GM19035 (cell line): ENCODE measurements around the gene DACT2.
"Not testable (repeated sequence)": the region's sequence is repeated elsewhere in the genome, so short reads cannot be mapped to it uniquely, and the experiment has no call there.

ENCODE experiments used
- ATAC-seq: cut with Tn5 transposase; IDR thresholded peaks from one replicate; pipeline ENCODE4 v1.9.1; 2021; ENCODE audit not compliant: unreplicated experiment

The DACT2 gene

DNA sequence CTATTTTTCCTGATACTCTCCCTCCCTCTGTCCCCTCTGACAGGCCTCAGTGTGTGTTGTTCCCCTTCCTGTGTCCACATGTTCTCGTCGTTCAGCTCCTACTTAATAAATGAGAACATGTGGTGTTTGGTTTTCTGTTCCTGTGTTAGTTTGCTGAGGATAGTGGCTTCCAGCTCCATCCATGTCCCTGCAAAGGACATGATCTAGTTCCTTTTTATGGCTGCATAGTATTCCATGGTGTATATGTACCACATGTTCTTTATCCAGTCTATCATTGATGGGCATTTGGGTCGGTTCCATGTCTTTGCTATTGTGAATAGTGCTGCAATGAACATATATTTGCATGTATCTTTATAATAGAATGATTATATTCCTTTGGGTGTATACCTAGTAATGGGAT lies 51.8 kb downstream of the DACT2 start:
- not testable (repeated sequence) for ATAC-seq

DNA sequence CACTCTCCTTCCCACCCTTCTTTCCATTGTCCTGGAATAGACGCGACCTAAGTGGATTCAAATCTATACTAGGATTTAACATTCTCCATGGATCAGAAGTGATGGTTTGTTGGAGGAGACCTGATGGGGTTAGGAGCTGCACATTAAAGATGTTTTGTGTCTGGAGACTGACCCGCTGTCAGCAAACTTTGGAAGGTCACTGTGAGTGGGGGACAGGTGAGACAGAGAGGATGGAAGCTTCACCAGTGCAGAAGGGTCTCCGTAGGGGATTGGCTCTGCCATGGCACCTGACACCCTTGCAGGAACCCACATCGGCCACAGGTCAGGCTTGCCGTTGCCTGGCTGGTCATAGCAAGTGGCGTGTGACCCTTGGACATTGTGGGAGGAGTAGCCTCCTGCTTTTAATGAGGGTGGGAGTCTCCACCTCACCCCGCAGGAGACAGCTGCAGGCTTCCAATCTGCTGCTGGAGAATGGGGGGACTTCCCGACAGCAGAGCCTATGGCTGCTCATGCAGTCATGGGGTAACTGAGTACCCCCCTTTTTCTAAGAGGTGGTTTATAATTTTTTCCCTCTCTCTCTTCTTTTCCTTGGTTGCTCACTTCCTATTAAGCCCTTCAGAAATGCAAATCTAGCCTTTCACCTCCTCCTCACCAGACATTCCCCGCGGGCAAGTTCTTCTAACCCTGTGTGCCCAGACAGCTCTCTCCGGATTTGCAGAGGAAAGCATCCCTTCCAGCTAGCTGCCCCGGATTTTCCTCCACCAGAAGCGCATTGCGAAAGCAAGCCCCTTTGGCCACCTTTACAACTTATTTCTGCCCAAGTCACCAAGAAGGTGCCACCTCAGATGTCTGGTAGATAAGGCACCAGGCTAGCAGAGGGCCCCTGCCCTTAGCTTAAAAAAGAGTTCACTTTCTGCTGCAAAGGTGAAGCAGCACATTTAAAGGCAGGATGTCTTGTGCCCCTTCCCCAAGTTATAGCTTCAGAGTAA lies 53.5 kb downstream of the DACT2 start:
- no peak for ATAC-seq

DNA sequence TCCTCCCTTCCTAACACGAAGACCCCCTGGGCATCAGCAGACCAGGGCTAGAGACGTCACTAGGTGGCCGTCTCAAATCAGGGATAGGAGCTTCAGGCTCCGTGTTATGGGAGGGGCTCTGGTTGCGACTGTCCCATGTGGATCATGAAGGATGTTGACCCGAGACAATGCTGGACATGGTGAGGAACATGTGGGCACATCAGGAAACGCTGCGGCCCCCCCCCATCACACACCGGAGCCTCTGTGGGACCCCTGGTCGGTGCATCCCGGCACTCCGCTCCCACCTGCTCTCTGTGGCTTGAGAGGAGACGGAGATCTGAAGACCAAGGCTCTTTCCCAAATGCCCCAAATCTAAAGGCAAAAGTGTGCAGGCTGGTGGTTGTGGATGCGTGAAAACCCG lies 54.2 kb downstream of the DACT2 start:
- no peak for ATAC-seq

DNA sequence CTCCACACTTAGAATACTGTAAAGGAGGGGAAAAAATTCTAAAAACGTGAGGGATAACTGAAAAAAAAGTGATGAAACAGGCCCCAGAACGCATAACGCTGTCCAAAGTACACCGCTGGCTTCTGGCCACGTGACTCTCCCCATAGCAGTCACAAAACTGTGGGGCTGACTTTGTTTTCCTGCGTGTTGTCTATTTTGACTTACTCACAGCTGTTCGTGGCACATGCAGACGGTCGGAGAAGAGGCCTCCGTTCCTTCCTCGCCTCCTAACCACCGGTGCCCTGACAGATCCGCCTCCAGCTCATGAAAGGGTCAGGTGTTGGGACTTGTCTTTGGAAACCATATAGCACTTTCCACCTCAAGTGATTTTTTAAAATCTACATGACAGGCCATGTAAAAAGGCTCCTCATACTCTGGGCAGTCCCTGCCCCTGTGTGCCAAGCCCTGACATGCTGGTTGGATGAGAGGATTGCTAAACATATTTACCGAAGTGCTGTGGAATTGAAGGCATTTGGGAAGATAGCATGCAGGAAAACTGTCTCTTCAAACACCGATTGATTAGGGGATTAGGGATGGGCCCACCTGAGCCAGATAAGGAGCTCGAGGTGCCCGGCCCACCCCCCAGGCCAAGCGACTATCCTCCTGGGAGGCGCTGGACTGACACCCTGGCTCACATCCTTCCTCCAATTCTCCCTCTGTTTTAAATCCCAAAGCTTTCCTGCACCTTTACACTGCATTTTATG lies 54.8 kb downstream of the DACT2 start:
- no peak for ATAC-seq

DNA sequence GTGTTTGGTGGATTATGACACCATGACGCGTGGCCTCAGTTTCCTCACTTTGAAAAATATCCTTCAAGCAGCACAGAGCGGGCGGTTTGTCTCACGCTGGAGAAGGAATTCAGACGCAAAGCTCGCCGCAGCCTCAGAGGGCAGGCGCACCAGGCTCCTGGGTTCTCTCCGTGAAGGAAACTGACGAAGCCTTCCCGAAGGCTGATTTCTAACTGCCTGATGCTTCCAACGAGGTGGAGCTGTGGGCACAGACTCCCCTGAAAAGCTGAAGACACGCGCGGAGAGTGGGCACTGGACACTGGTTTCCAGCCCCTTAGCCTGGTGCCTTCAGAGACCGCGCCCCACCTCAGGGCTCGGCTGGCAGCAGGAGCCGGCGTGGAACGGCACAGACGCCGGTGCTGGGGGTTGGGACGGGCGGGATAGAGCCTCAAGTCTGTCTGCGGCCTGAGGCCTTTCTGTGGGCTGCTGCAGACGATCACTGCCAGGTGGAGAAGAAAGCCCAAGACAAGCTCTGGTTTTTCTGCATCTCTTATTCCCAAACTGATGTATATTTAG lies 56.1 kb downstream of the DACT2 start:
- ATAC-seq = no peak

DNA sequence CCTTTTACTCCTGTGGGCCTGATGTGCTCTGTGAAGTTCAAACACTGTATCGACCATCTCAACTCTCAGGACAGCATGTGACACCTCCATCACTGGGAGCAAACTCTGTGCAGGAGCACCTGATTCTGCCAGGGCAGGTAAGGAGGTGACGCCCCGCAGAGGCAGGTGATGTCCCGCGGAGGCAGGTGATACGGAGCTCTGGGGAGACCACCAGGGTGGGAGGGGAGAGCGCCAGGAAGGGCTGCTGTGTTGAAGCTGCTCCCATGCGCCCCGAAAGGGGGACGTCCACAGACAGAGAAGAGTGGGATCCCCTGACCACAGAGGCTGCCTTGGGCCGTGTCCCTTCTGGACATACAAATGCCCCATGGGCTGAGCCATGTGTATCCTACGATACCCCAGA lies 58.3 kb downstream of the DACT2 start:
- ATAC-seq = no peak

DNA sequence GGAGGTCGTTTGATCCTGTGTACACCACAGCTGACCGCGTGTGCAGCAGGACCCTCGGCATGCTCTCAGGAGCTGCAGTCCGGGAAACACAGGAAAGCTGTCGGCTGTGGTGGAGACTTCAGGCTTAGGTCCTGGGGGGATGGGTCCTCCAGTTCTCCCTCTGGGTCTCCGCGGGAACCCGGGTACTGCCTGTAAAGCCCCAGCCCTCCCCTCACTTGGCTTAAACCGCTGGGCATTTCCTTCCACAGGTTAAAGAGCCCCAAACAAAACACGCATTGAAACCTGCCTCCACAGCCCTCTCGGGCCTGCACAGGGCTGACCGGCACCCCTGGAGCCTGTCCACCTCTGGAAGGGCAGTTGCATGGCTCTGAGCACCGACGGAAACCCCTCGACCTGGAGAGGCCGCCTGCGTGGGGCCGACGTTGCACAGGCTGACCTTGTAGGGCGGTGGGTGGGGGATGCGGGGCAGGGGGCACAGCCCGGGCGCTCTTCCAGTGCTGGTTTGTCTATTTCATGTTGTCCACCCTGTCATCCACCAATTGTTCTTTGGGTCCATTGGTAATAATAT lies 59.1 kb downstream of the DACT2 start:
- ATAC-seq = no peak

DNA sequence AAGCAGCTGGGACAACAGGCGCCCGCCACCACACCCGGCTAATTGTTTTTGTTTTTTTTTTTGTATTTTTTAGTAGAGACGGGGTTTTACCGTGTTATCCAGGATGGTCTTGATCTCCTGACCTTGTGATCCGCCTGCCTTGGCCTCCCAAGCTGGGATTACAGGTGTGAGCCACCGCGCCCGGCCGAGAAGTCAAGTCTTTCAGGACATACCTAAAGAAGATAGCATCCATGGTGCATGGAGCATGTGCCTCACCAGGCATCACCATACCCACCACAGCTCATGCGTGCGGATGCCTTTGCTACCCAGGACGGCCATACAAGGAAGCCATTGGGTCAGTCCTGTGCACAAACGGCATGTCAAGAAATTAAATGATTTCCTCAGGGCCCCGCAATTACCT lies 60.8 kb downstream of the DACT2 start:
- ATAC-seq = no peak

DNA sequence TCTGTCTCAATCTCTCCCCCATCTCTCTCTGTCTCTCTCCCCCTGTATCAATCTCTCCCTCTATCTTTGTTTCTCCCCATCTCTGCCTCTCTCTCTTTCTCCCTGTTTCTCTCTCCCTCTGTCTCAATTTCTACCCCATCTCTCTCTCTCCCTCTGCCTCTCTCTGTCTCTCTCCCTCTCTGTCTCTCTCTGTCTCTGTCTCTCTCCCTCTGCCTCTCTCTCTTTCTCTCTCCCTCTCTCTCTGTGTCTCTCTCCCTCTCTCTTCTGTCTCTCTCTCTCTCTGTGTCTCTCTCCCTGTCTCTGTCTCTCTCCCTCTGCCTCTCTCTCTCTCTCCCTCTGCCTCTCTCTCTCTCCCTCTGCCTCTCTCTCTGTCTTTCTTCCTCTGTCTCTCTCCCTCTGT lies 62.6 kb downstream of the DACT2 start:
- no peak for ATAC-seq
